ENCODE measurements around the gene RHOT2. TPM values are rescaled to one million over a fixed set of nuclear protein-coding genes. Genes with fewer than 3 reads are reported as not detected.

The RHOT2 gene
- total and polyA plus RNA-seq, 9 of the 15 experiments (the other 6 are each of a cell fraction or from before 2014, with no cell fraction given), result 5.0 to 373 (median 112) TPM

- TF ChIP-seq ZBTB11 (CRISPR knock-in tag; IDR thresholded peaks at IDR 0.05) (peak in 1 of 3 experiments; percentile 60; a peak in 2 of 6 replicates), E2F4 (CRISPR knock-in tag; IDR thresholded peaks at IDR 0.05; ENCODE audit: low read depth) (0 out of 2 replicates have a peak, but pooled peaks have one; percentile 30), CTBP1 (IDR thresholded peaks at IDR 0.05; ENCODE audit: borderline replicate concordance) (peak; percentile 44; the same call in 1 of the 2 replicates), SIN3A (IDR thresholded peaks at IDR 0.05; ENCODE audit: borderline replicate concordance in 2 of 2, control insufficient read depth in 1 of 2, low read depth in 2 of 2, low read length in 2 of 2) (peak; percentile 17 to 50; a peak in 2 of 4 replicates), ZNF395 (CRISPR knock-in tag; IDR thresholded peaks at IDR 0.05) (peak; percentile 59; the same call in 1 of the 2 replicates), KHSRP (IDR thresholded peaks at IDR 0.05) (no peak), MAX (CRISPR knock-in tag; IDR thresholded peaks at IDR 0.05) (peak; percentile 33; the same call in 1 of the 2 replicates), L3MBTL2 (IDR thresholded peaks at IDR 0.05) (peak; percentile 89), CHAMP1 (IDR thresholded peaks at IDR 0.05) (no peak), ZNF592 (IDR thresholded peaks at IDR 0.05) (peak; percentile 86)
These were observed 25.5 kb upstream of the RHOT2 start (continued) for GRCh38 chr16:642189-643049.

Data from K562 (cell line).